IPS-18a (cell line): ENCODE measurements around the gene ADAMTSL5.

ENCODE experiments used
- H3K27ac ChIP-seq: one replicate; pipeline ENCODE4 v1.5.1; 2013; ENCODE audit warnings: low read length
- H3K27me3 ChIP-seq: one replicate; pipeline ENCODE4 v1.6.1; 2013; ENCODE audit warnings: mild to moderate bottlenecking, low read length; ENCODE audit not compliant: control insufficient read depth, insufficient read depth
- H3K36me3 ChIP-seq: one replicate; pipeline ENCODE4 v1.6.1; 2013; ENCODE audit warnings: low read depth, low read length; ENCODE audit not compliant: control insufficient read depth
- H3K4me1 ChIP-seq: one replicate; pipeline ENCODE4 v1.6.1; 2013; ENCODE audit warnings: low read depth, low read length; ENCODE audit not compliant: control insufficient read depth
- H3K4me3 ChIP-seq: one replicate; pipeline ENCODE4 v1.5.1; 2013; ENCODE audit warnings: low read length
- H3K9ac ChIP-seq: one replicate; pipeline ENCODE4 v1.6.1; 2013; ENCODE audit warnings: mild to moderate bottlenecking, low read length, moderate library complexity
- H3K9me3 ChIP-seq: one replicate; pipeline ENCODE4 v1.6.1; 2013; ENCODE audit warnings: low read depth, low read length; ENCODE audit not compliant: control insufficient read depth

ADAMTSL5 gene

GRCh38 chr19:1527650-1528309 lies 15.0 kb upstream of the ADAMTSL5 start:
- Histone ChIP-seq H3K36me3 (no peaks in the 10 kb centered on the region), H3K4me1 (no peaks in the 10 kb centered on the region), H3K9me3 (no peaks in the 10 kb centered on the region), H3K4me3 (no peak overlapping the region), H3K27ac (no peak overlapping the region), H3K27me3 (peaks cover 37% of the 10 kb centered on the region), H3K9ac (no peak overlapping the region)

- no peak overlapping the region for H3K9ac ChIP-seq
- peaks cover 43% of the 10 kb centered on the region for H3K27me3 ChIP-seq
- no peak overlapping the region for H3K27ac ChIP-seq
- H3K36me3 ChIP-seq, result no peaks in the 10 kb centered on the region
- H3K9me3 ChIP-seq, result no peaks in the 10 kb centered on the region
- H3K4me3 ChIP-seq, result no peak overlapping the region
- no peaks in the 10 kb centered on the region for H3K4me1 ChIP-seq
Measured at GRCh38 chr19:1526979-1527649, 14.3 kb upstream of the ADAMTSL5 start.

GRCh38 chr19:1526066-1526778 lies 13.4 kb upstream of the ADAMTSL5 start:
- no peak overlapping the region for H3K27ac ChIP-seq
- no peaks in the 10 kb centered on the region for H3K36me3 ChIP-seq
- no peak overlapping the region for H3K9ac ChIP-seq
- peaks cover 46% of the 10 kb centered on the region for H3K27me3 ChIP-seq
- H3K4me1 ChIP-seq, result no peaks in the 10 kb centered on the region
- H3K9me3 ChIP-seq, result no peaks in the 10 kb centered on the region
- no peak overlapping the region for H3K4me3 ChIP-seq

- Histone ChIP-seq H3K4me3 (no peak overlapping the region), H3K9ac (no peak overlapping the region), H3K4me1 (no peaks in the 10 kb centered on the region), H3K9me3 (no peaks in the 10 kb centered on the region), H3K27ac (no peak overlapping the region), H3K27me3 (peaks cover 46% of the 10 kb centered on the region), H3K36me3 (no peaks in the 10 kb centered on the region)
Measured at GRCh38 chr19:1525343-1525742, 12.5 kb upstream of the ADAMTSL5 start.

GRCh38 chr19:1524972-1525325 lies 12.1 kb upstream of the ADAMTSL5 start:
- Histone ChIP-seq H3K9ac (no peak overlapping the region), H3K4me1 (no peaks in the 10 kb centered on the region), H3K27me3 (peaks cover 46% of the 10 kb centered on the region), H3K36me3 (no peaks in the 10 kb centered on the region), H3K9me3 (no peaks in the 10 kb centered on the region), H3K4me3 (no peak overlapping the region), H3K27ac (no peak overlapping the region)

- no peaks in the 10 kb centered on the region for H3K36me3 ChIP-seq
- H3K4me1 ChIP-seq, result no peaks in the 10 kb centered on the region
- no peaks in the 10 kb centered on the region for H3K9me3 ChIP-seq
- no peak overlapping the region for H3K27ac ChIP-seq
- no peak overlapping the region for H3K9ac ChIP-seq
- peak overlapping the region; percentile 12 for H3K4me3 ChIP-seq
- peaks cover 46% of the 10 kb centered on the region for H3K27me3 ChIP-seq
Measured at GRCh38 chr19:1524287-1524971, 11.6 kb upstream of the ADAMTSL5 start.

GRCh38 chr19:1523412-1524286 lies 10.8 kb upstream of the ADAMTSL5 start, which contains the start of gene PLK5:
TSS of gene PLK5 (plus strand) at chr19:1524077. CDS start at chr19:1526997, 2,920 bp downstream.
- H3K27ac ChIP-seq, result no peak within 1 kb of the TSS
- no peaks in the 10 kb centered on the region for H3K36me3 ChIP-seq
- peaks cover 46% of the 10 kb centered on the region for H3K27me3 ChIP-seq
- H3K9ac ChIP-seq, result no peak within 1 kb of the TSS
- H3K4me3 ChIP-seq, result peak within 1 kb of the TSS; percentile 12
- H3K4me1 ChIP-seq, result no peaks in the 10 kb centered on the region
- H3K9me3 ChIP-seq, result no peaks in the 10 kb centered on the region

GRCh38 chr19:1522838-1523237 lies 10.0 kb upstream of the ADAMTSL5 start:
- H3K36me3 ChIP-seq, result no peaks in the 10 kb centered on the region
- peaks cover 46% of the 10 kb centered on the region for H3K27me3 ChIP-seq
- no peak overlapping the region for H3K27ac ChIP-seq
- no peak overlapping the region for H3K4me3 ChIP-seq
- no peak overlapping the region for H3K9ac ChIP-seq
- H3K4me1 ChIP-seq, result no peaks in the 10 kb centered on the region
- H3K9me3 ChIP-seq, result no peaks in the 10 kb centered on the region

GRCh38 chr19:1522061-1522460 lies 9.2 kb upstream of the ADAMTSL5 start:
- Histone ChIP-seq H3K4me3 (no peak overlapping the region), H3K27me3 (peaks cover 46% of the 10 kb centered on the region), H3K9ac (no peak overlapping the region), H3K36me3 (no peaks in the 10 kb centered on the region), H3K27ac (no peak overlapping the region), H3K4me1 (no peaks in the 10 kb centered on the region), H3K9me3 (no peaks in the 10 kb centered on the region)

GRCh38 chr19:1521636-1522035 lies 8.8 kb upstream of the ADAMTSL5 start:
- Histone ChIP-seq H3K36me3 (no peaks in the 10 kb centered on the region), H3K4me1 (no peaks in the 10 kb centered on the region), H3K9me3 (no peaks in the 10 kb centered on the region), H3K9ac (no peak overlapping the region), H3K27ac (no peak overlapping the region), H3K27me3 (peaks cover 46% of the 10 kb centered on the region), H3K4me3 (no peak overlapping the region)
